ENCODE measurements around the gene RFTN1.

DNA sequence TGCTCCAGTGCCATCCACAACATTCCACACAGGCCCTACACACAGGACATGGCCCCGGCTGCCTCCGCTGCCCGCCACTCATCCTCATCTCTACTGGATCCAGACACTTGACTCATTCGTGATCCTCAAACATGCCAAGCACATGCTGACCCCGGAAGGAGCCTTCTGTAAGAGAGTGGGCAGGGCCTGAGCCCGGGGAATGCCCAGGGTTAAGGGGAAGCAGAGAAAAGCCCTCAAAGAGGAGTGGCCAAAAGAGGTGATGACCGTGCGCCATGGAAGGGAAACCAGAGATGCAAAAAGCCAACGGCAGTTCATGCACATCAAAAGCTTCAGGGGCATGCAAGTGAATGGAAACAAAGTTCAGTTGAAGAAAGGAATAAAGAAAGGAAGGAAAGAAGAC lies 46.1 kb downstream of the RFTN1 start:
- TF ChIP-seq POLR2AphosphoS5 (IDR thresholded peaks at IDR 0.05) (no peak), POLR2A (IDR thresholded peaks at IDR 0.05) (no peak)
- TF ChIP-seq, protein P1, sequence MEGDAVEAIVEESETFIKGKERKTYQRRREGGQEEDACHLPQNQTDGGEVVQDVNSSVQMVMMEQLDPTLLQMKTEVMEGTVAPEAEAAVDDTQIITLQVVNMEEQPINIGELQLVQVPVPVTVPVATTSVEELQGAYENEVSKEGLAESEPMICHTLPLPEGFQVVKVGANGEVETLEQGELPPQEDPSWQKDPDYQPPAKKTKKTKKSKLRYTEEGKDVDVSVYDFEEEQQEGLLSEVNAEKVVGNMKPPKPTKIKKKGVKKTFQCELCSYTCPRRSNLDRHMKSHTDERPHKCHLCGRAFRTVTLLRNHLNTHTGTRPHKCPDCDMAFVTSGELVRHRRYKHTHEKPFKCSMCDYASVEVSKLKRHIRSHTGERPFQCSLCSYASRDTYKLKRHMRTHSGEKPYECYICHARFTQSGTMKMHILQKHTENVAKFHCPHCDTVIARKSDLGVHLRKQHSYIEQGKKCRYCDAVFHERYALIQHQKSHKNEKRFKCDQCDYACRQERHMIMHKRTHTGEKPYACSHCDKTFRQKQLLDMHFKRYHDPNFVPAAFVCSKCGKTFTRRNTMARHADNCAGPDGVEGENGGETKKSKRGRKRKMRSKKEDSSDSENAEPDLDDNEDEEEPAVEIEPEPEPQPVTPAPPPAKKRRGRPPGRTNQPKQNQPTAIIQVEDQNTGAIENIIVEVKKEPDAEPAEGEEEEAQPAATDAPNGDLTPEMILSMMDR (IDR thresholded peaks at IDR 0.05), result no peak

Measured in sigmoid colon (tissue), 4 donors.